AG09309 (cell line): ENCODE results near the gene PPP2R5C.
A peak's percentile ranks its signal among the peaks of the same experiment; 100 is the strongest.

ENCODE experiments used
- DNase-seq: peaks from one replicate; pipeline ENCODE4 v3.0.0-alpha.2; 2010; ENCODE audit warnings: low read depth
- H3K4me3 ChIP-seq: 2 replicates; pipeline ENCODE4 v1.5.1; 2011; ENCODE audit warnings: mild to moderate bottlenecking, low read depth, low read length, moderate library complexity; ENCODE audit not compliant: control insufficient read depth
- CTCF ChIP-seq: IDR thresholded peaks from 2 replicates; pipeline ENCODE4 v1.5.1; 2011; ENCODE audit warnings: mild to moderate bottlenecking, low read depth, low read length, inconsistent platforms; ENCODE audit not compliant: insufficient read depth, control insufficient read depth; ENCODE audit errors: missing control alignments

PPP2R5C gene

GRCh38 chr14:101933209-101933608 lies 171.7 kb downstream of the PPP2R5C start:
- TF ChIP-seq CTCF, result no peak
- no peak overlapping the region for H3K4me3 ChIP-seq
- DNase-seq, result no peak

DNA sequence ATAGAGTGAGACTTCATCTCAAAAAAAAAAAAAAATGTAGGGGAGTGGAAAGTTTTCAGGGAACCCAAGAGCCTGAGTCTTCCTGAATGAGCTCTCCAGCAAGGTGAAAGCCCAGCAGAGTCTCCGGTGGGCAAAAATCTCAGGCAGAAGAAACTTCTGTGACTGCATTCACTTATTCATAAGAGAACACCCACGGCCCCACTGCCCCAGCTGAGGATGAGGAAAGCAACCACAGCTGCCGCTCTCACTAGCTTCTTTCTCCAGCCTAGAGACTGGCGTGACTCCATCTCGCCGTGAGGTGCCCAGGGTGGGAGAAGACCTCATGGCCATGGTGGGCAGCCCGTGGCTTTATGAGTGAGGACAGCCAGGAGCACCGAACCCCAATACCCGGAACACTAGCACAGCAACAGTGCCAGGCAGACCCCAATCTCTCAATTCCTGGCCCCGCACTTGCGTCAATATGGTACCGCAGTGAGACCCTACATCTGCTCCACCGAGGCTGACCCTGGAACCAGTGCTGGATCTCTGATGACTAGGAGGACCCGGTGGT lies 173.2 kb downstream of the PPP2R5C start:
- no peak for TF ChIP-seq CTCF
- no peak for DNase-seq
- no peak overlapping the region for H3K4me3 ChIP-seq

DNA sequence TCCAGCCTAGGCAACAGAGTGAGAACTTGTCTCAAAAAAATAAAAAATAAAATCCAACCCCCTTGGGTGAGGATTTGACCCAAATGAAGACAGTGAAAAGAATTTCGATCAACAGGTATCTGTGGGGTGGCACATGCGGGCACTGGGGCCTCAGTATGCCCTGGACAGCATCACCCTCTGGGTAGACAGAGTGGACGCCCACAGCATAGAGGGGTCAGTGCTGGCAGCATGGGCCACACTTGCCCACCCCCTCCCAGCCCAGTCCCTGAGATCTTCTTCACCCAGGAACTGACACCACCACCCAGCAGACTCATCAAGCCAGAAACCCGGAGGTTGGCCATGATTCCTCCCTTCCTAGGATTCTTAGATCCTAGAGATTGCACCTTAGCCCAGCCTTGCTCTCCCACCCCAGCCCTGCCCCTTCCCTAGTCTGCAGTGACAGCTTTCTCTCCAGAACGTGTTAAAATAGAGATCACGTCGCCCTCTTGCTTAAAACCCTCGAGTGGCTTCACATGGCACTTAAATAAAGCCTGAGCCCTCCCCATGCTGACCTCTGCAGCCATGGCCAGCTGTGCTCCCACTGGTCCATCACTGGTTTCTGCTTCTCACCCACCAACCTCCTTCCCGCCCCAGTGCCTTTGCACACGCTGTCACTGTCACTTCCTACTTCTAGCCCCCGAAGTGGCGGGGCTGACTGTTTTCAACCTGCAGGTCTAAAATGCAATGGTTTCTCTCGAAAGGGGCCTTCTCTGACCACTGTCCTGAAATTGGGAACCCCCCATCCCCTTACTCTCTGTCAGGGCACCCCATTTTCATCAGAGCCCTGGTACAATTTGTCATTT lies 176.6 kb downstream of the PPP2R5C start:
- no peak for TF ChIP-seq CTCF
- no peak for DNase-seq
- no peak overlapping the region for H3K4me3 ChIP-seq

GRCh38 chr14:101939646-101940170 lies 178.2 kb downstream of the PPP2R5C start:
- TF ChIP-seq CTCF, result no peak
- DNase-seq, result no peak
- H3K4me3 ChIP-seq, result no peak overlapping the region

GRCh38 chr14:101944451-101944850 lies 182.9 kb downstream of the PPP2R5C start:
- no peak overlapping the region for H3K4me3 ChIP-seq
- no peak for TF ChIP-seq CTCF
- DNase-seq, result no peak

- no peak for DNase-seq
- H3K4me3 ChIP-seq, result no peak overlapping the region
- no peak for TF ChIP-seq CTCF
Observed at GRCh38 chr14:101945171-101945570, 183.7 kb downstream of the PPP2R5C start.

- no peak for TF ChIP-seq CTCF
- DNase-seq, result no peak
- H3K4me3 ChIP-seq, result peak overlapping the region; percentile 91
Observed at GRCh38 chr14:101947577-101947903, 186.0 kb downstream of the PPP2R5C start.
